SK-N-SH (cell line): ENCODE results near the gene MRM2. TPM values are rescaled to one million over a fixed set of nuclear protein-coding genes. Genes with fewer than 3 reads are reported as not detected.

Experiments used
- CTCF ChIA-PET: fragments of 300-600, 350-600 bp; formaldehyde crosslinking; extraction: SDS; loops from one replicate; lab custom pipeline; 2021; lab: Yijun Ruan, JAX
- POLR2A ChIA-PET: fragments of 350-600 bp; sonication (Branson Sonifier 250); formaldehyde crosslinking; extraction: SDS; loops from one replicate; lab custom pipeline; 2020; ENCODE audit warnings: antibody characterized with exemption, inconsistent platforms; lab: Yijun Ruan, JAX
- DNase-seq: peaks from one replicate; pipeline ENCODE4 v3.0.0; 2012
- H2AFZ ChIP-seq: fragments of 200-600 bp; sonication (generic); 2 replicates; pipeline ENCODE4 v1.8.1; 2016; ENCODE audit warnings: antibody characterized with exemption, mild to moderate bottlenecking, low read depth
- H3F3A ChIP-seq: fragments of 200-600 bp; sonication (generic); replicated peaks from 2 replicates; pipeline ENCODE3; 2016; ENCODE audit warnings: antibody characterized with exemption, mild to moderate bottlenecking; ENCODE audit not compliant: insufficient read depth
- H3K27ac ChIP-seq, 2 experiments: fragments of 200-500 bp in 1 of 2; fragments of 200-600 bp in 1 of 2; sonication (Bioruptor generic) in 1 of 2; sonication (generic), shearing (Covaris generic) in 1 of 2; 2 replicates each; pipeline versions ENCODE4 v1.5.1 to v1.6.1; 2014 to 2016; ENCODE audit warnings: low read depth in 2 of 2, inconsistent platforms in 1 of 2, low read length in 1 of 2, mild to moderate bottlenecking in 1 of 2, mixed read lengths in 1 of 2
- H3K27me3 ChIP-seq: fragments of 200-600 bp; sonication (generic), shearing (Covaris generic); 2 replicates; pipeline ENCODE4 v1.6.1; 2016; ENCODE audit warnings: mixed run types; ENCODE audit not compliant: insufficient read depth
- H3K36me3 ChIP-seq, 2 experiments: fragments of 200-500 bp in 1 of 2; fragments of 200-600 bp in 1 of 2; sonication (Bioruptor generic) in 1 of 2; sonication (generic) in 1 of 2; replicated peaks in 1 of 2; 2 replicates each; pipeline versions ENCODE3 to v1.5.1; 2014 to 2016; ENCODE audit warnings: low read length in 1 of 2, mild to moderate bottlenecking in 1 of 2; ENCODE audit not compliant: insufficient read depth in 2 of 2, control insufficient read depth in 1 of 2
- H3K4me1 ChIP-seq, 2 experiments: fragments of 200-500 bp in 1 of 2; fragments of 200-600 bp in 1 of 2; sonication (Bioruptor generic) in 1 of 2; sonication (generic), shearing (Covaris generic) in 1 of 2; 2 replicates each; pipeline versions ENCODE4 v1.5.1 to v1.6.1; 2014 to 2016; ENCODE audit warnings: low read depth in 1 of 2, low read length in 1 of 2, mixed run types in 1 of 2; ENCODE audit not compliant: insufficient read depth in 2 of 2, control insufficient read depth in 1 of 2
- H3K4me2 ChIP-seq: fragments of 200-600 bp; sonication (generic), shearing (Covaris generic); 2 replicates; pipeline ENCODE4 v1.6.1; 2017; ENCODE audit warnings: mixed run types
- H3K4me3 ChIP-seq, 2 experiments: fragments of 200-500 bp in 1 of 2; fragments of 200-600 bp in 1 of 2; sonication (Bioruptor generic) in 1 of 2; sonication (generic), shearing (Covaris generic) in 1 of 2; 2 replicates each; pipeline versions ENCODE4 v1.5.1 to v1.8.1; 2014 to 2016; ENCODE audit warnings: low read depth in 2 of 2, inconsistent platforms in 1 of 2, low read length in 1 of 2, mild to moderate bottlenecking in 1 of 2, mixed read lengths in 1 of 2, moderate library complexity in 1 of 2
- H3K79me2 ChIP-seq: fragments of 200-600 bp; sonication (generic); 2 replicates; pipeline ENCODE4 v1.8.1; 2017; ENCODE audit warnings: mild to moderate bottlenecking; ENCODE audit not compliant: insufficient read depth
- H3K9ac ChIP-seq: fragments of 200-600 bp; sonication (generic); 2 replicates; pipeline ENCODE4 v1.6.1; 2017; ENCODE audit warnings: mixed run types
- H3K9me2 ChIP-seq: fragments of 200-600 bp; sonication (generic); 2 replicates; pipeline ENCODE4 v1.6.1; 2017; ENCODE audit warnings: mixed run types
- H3K9me3 ChIP-seq: fragments of 200-600 bp; sonication (generic); 2 replicates; pipeline ENCODE4 v1.6.1; 2017; ENCODE audit warnings: mixed run types, mild to moderate bottlenecking, moderate library complexity
- H4K20me1 ChIP-seq: fragments of 200-600 bp; sonication (generic); 2 replicates; pipeline ENCODE4 v1.6.1; 2017; ENCODE audit warnings: mild to moderate bottlenecking, mixed run types; ENCODE audit not compliant: insufficient read depth
- EP300 ChIP-seq, 2 experiments: IDR thresholded peaks; 2 replicates each; pipeline versions ENCODE4 v1.4.0 to v1.6.1; 2012; ENCODE audit warnings: borderline replicate concordance in 1 of 2, low read depth in 1 of 2, low read length in 1 of 2
- EZH2phosphoT487 ChIP-seq: fragments of 200-600 bp; sonication (generic); IDR thresholded peaks from 2 replicates; pipeline ENCODE4 v1.6.1; 2017; ENCODE audit warnings: low read depth, mixed run types, mild to moderate bottlenecking, antibody characterized with exemption, moderate library complexity, borderline replicate concordance
- FOSL2 ChIP-seq: IDR thresholded peaks from 2 replicates; pipeline ENCODE4 v1.4.0; 2012; ENCODE audit warnings: low read depth, mild to moderate bottlenecking, moderate library complexity, borderline replicate concordance
- FOXJ3 ChIP-seq: sonication (generic); formaldehyde crosslinking; IDR thresholded peaks from 2 replicates; pipeline ENCODE4 v1.5.1; 2020; ENCODE audit warnings: mild to moderate bottlenecking, missing genetic modification reagents
- MXI1 ChIP-seq: IDR thresholded peaks from 2 replicates; pipeline ENCODE4 v1.6.1; 2012; ENCODE audit warnings: mild to moderate bottlenecking, low read depth, low read length, improper control_type of control experiment
- POLR2AphosphoS5 ChIP-seq: IDR thresholded peaks from 2 replicates; pipeline ENCODE4 v1.6.1; 2012; ENCODE audit warnings: low read depth, low read length
- RAD21 ChIP-seq: IDR thresholded peaks from 2 replicates; pipeline ENCODE4 v1.6.1; 2012; ENCODE audit warnings: mild to moderate bottlenecking, low read length
- RCOR1 ChIP-seq: fragments of 150-350 bp; IDR thresholded peaks from 2 replicates; pipeline ENCODE4 v1.6.1; 2017; ENCODE audit warnings: antibody characterized with exemption, low read length
- SIN3A ChIP-seq: IDR thresholded peaks from 2 replicates; pipeline ENCODE4 v1.6.1; 2012; ENCODE audit warnings: low read depth, mild to moderate bottlenecking, low read length, moderate library complexity, borderline replicate concordance
- TAF1 ChIP-seq: IDR thresholded peaks from 2 replicates; pipeline ENCODE4 v1.6.1; 2012; ENCODE audit warnings: low read depth, mild to moderate bottlenecking, low read length, moderate library complexity, borderline replicate concordance
- TCF12 ChIP-seq: IDR thresholded peaks from 2 replicates; pipeline ENCODE4 v1.4.0; 2012
- TEAD4 ChIP-seq: IDR thresholded peaks from 2 replicates; pipeline ENCODE4 v1.4.0; 2012; ENCODE audit warnings: mild to moderate bottlenecking, borderline replicate concordance; ENCODE audit not compliant: insufficient read depth
- WGBS: methylation state at CpG from one replicate; pipeline ENCODE4 v1.1.6; 2017; ENCODE audit warnings: low lambda C conversion rate; 5-methylcytosine and 5-hydroxymethylcytosine counted together
- polyA plus RNA-seq, 3 experiments: library from polyadenylated mRNA; depleted of rRNA; stranded (reverse); fragments of >200 nt; gene quantifications; 2 replicates each; pipeline ENCODE4 v1.2.3, GENCODE V29; 2012
- TF ChIP-seq, protein P1 (sequence below): IDR thresholded peaks from 2 replicates; pipeline ENCODE4 v1.4.0; 2012; ENCODE audit warnings: low read depth, borderline replicate concordance
- TF ChIP-seq, protein P2 (sequence below): fragments of 150-350 bp; IDR thresholded peaks from 2 replicates; pipeline ENCODE4 v1.6.1; 2017; ENCODE audit warnings: antibody characterized with exemption, low read length, low read depth, borderline replicate concordance
- TF ChIP-seq, protein P3 (sequence below): fragments of 200-600 bp; sonication (generic); IDR thresholded peaks from 2 replicates; pipeline ENCODE4 v1.6.1; 2017; ENCODE audit warnings: antibody characterized with exemption, mild to moderate bottlenecking, moderate library complexity

The MRM2 gene
- polyA plus RNA-seq, 1 of the 3 experiments (the other 2 are of a cell fraction): 30.7 TPM

DNA sequence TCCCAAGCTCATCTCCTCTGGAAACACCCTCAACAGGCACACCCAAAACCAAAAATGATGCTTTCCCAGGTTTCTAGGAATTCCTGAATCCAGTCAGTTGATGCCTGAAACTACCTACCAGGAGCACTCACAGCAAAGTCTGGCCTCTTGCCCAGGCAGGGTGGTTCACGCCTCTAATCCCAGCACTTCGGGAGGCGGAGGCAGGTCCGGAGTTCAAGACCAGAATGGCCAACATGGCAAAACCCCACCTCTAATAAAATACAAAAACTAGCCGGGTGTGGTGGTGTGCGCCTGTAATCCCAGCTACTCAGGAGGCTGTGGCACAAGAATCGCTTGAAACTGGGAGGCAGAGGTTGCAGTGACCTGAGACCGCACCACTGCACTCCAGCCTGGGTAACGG, 11.1 kb downstream of the MRM2 start:
- Histone ChIP-seq H3K9ac (no peak overlapping the region), H4K20me1 (peaks cover 3% of the 10 kb centered on the region; the same call in 1 of the 2 replicates), H3K27ac (no peak overlapping the region), H3F3A (peaks cover 24% of the 10 kb centered on the region), H3K79me2 (peaks cover 76% of the 10 kb centered on the region), H3K9me3 (no peaks in the 10 kb centered on the region), H3K4me3 (no peak overlapping the region), H3K4me2 (peak overlapping the region; percentile 94; the same call in 1 of the 2 replicates), H3K36me3 (peaks cover 37 to 43% of the 10 kb centered on the region in 2 experiments), H3K4me1 (peaks cover 0 to 37% of the 10 kb centered on the region in 2 experiments; a peak in 1 of 4 replicates), H2AFZ (no peak overlapping the region), H3K9me2 (no peaks in the 10 kb centered on the region), H3K27me3 (no peaks in the 10 kb centered on the region)
- TF ChIP-seq SIN3A (no peak), TEAD4 (no peak), TAF1 (no peak), RCOR1 (no peak), EZH2phosphoT487 (no peak), FOXJ3 (CRISPR knock-in tag) (no peak)
- TF ChIP-seq, protein P1, sequence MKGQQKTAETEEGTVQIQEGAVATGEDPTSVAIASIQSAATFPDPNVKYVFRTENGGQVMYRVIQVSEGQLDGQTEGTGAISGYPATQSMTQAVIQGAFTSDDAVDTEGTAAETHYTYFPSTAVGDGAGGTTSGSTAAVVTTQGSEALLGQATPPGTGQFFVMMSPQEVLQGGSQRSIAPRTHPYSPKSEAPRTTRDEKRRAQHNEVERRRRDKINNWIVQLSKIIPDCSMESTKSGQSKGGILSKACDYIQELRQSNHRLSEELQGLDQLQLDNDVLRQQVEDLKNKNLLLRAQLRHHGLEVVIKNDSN: no peak
- ChIA-PET POLR2A (interaction anchor here (0.6 to 2.9 kb wide), 2 partner anchors 11 to 563 kb away, joined by 3 to 12 read pairs; partner anchors contain the start of genes MRM2 and NUDT1), CTCF (interaction anchor here (0.6 to 1.3 kb wide), 7 partner anchors 8 to 418 kb away, joined by 3 to 4 read pairs (median 3); no protein-coding TSS in a partner anchor)
- DNase-seq: no peak
- WGBS: 96% methylated on average over 9 of the region's 9 CpGs

DNA sequence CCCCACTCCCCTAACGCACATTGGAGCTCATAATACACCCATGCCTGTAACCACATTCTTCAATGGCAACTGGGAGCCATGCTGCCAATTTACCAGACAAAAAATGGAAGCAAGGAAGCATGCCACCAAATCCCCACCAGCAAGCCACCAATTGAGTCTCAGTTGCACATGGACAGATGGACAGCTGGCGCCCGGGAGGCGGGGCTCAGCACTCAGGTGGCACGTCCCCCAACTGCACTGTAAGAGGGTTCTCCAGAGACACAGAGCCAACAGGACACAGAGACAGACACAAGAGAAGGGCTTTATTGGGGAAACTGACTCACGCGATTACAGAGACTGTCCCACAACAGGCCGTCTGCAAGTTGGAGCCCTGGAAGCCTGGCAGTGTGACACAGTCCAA, 11.8 kb downstream of the MRM2 start:
- H3K27me3 ChIP-seq: no peaks in the 10 kb centered on the region
- H2AFZ ChIP-seq: no peak overlapping the region
- POLR2A ChIA-PET: interaction anchor here (2.9 kb wide), 1 partner anchor 11 kb away, joined by 12 read pairs; the partner anchor contains the start of genes MRM2 and NUDT1
- 96% methylated on average over 8 of the region's 8 CpGs for WGBS
- TF ChIP-seq TCF12: no peak
- TF ChIP-seq TEAD4: no peak
- TF ChIP-seq, protein P2, sequence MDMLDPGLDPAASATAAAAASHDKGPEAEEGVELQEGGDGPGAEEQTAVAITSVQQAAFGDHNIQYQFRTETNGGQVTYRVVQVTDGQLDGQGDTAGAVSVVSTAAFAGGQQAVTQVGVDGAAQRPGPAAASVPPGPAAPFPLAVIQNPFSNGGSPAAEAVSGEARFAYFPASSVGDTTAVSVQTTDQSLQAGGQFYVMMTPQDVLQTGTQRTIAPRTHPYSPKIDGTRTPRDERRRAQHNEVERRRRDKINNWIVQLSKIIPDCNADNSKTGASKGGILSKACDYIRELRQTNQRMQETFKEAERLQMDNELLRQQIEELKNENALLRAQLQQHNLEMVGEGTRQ: no peak
- no peak for TF ChIP-seq POLR2AphosphoS5
- TF ChIP-seq RCOR1: no peak
- TF ChIP-seq, protein P3, sequence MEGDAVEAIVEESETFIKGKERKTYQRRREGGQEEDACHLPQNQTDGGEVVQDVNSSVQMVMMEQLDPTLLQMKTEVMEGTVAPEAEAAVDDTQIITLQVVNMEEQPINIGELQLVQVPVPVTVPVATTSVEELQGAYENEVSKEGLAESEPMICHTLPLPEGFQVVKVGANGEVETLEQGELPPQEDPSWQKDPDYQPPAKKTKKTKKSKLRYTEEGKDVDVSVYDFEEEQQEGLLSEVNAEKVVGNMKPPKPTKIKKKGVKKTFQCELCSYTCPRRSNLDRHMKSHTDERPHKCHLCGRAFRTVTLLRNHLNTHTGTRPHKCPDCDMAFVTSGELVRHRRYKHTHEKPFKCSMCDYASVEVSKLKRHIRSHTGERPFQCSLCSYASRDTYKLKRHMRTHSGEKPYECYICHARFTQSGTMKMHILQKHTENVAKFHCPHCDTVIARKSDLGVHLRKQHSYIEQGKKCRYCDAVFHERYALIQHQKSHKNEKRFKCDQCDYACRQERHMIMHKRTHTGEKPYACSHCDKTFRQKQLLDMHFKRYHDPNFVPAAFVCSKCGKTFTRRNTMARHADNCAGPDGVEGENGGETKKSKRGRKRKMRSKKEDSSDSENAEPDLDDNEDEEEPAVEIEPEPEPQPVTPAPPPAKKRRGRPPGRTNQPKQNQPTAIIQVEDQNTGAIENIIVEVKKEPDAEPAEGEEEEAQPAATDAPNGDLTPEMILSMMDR: no peak
- TF ChIP-seq EP300 (IDR thresholded peaks at IDR 0.05; ENCODE audit: borderline replicate concordance in 1 of 2, low read depth in 1 of 2, low read length in 1 of 2): no peak
- no peak for TF ChIP-seq RAD21
- no peak for TF ChIP-seq MXI1
- TF ChIP-seq FOSL2: no peak
- H3K27ac ChIP-seq: peak overlapping the region in 1 of 2 experiments; percentile 81; a peak in 2 of 4 replicates
- CTCF ChIA-PET: interaction anchor here (0.6 to 1.3 kb wide), 6 partner anchors 15 to 674 kb away, joined by 3 to 4 read pairs (median 3); partner anchors contain the start of gene TMEM184A
- H4K20me1 ChIP-seq: peaks cover 3% of the 10 kb centered on the region; the same call in 1 of the 2 replicates
- peaks cover 39 to 46% of the 10 kb centered on the region in 2 experiments for H3K36me3 ChIP-seq
- no peaks in the 10 kb centered on the region for H3K9me2 ChIP-seq
- H3K4me1 ChIP-seq: peaks cover 0 to 37% of the 10 kb centered on the region in 2 experiments; a peak in 1 of 4 replicates
- H3K79me2 ChIP-seq: peaks cover 72% of the 10 kb centered on the region
- no peaks in the 10 kb centered on the region for H3K9me3 ChIP-seq
- H3F3A ChIP-seq: peaks cover 18% of the 10 kb centered on the region
- no peak overlapping the region for H3K9ac ChIP-seq
- no peak overlapping the region for H3K4me3 ChIP-seq
- no peak for DNase-seq
- no peak overlapping the region for H3K4me2 ChIP-seq
